Measurements from ENCODE around the gene MAGI2.
"Not testable (repeated sequence)": the region's sequence is repeated elsewhere in the genome, so short reads cannot be mapped to it uniquely, and the experiment has no call there.

MAGI2 gene

DNA sequence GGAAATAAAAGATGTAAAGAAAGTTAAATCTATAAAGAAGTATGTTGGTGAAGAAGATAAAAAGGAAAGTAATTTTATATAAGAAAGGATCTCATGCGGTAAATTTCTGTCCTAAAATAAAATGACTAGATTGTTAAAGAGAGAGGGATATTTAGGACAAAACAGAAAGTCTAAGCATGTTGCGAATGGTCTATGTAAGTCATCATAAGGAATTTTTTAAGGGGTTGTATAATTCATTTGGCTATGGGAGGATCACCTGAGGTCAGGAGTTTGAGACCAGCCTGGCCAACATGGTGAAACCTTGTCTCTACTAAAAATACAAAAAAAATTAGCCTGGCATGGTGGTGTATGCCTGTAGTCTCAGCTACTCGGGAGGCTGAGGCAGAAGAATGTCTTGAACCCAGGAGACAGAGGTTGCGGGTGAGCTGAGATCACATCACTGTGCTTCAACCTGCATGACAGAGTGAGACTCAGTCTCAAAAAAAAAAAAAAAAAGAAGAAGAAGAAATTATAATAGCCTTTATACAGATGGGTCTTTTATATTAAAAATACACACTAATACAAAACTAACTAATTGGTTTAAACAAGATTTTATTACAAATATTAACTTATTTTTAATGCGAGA, 294.3 kb downstream of the MAGI2 start:
- DNase-seq (ENCODE audit: low read depth in 3 of 3): no peak

- DNase-seq (ENCODE audit: low read depth in 3 of 3): no peak
Observed at GRCh38 chr7:79157281-79157680, 296.2 kb downstream of the MAGI2 start.

DNA sequence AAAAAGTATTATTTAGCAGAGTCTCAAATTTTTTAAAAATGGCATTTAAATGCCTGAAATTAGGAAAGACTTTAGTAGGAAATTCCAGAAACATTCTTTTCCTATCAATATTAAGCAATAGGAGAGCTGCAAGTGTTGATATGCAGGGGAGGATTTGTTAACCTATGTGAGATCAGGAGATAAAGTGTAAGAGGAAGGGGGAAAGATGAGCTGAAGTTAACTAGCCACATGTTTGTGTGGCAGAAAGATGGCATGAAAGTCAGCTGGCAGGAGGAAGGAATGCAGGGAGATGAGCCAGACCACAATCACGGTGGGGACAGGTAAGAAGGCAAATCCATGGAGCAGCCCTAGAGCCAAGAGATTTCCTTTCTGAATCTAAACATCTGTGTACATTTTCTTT, 303.6 kb downstream of the MAGI2 start:
- no peak for DNase-seq (ENCODE audit: low read depth in 3 of 3)

GRCh38 chr7:79142706-79143105, 310.8 kb downstream of the MAGI2 start:
- no peak for DNase-seq (ENCODE audit: low read depth in 3 of 3)

GRCh38 chr7:79141252-79141651, 312.2 kb downstream of the MAGI2 start:
- no peak for DNase-seq (ENCODE audit: low read depth in 3 of 3)

DNA sequence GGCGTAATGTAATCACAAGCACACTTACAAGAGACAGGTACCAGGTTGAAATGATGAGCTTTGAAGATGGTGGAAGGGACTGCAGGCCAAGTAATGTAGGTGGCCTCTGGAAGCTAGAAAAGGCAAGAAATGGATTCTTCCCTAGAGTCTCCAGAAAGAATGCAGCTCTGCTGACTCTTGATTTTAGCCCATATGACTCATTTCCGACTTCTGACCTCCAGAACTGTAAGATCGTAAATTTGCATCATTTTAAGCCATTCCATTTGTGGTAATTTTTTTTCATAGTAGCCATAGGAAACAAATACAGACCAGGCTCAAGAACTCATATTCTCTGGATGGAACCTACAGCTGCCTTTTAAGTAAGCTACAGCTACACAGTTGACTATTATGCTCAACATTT, 315.5 kb downstream of the MAGI2 start:
- no peak for DNase-seq (ENCODE audit: low read depth in 3 of 3)

- no peak for DNase-seq (ENCODE audit: low read depth in 3 of 3)
Observed at GRCh38 chr7:79132844-79133451, 320.5 kb downstream of the MAGI2 start.

DNA sequence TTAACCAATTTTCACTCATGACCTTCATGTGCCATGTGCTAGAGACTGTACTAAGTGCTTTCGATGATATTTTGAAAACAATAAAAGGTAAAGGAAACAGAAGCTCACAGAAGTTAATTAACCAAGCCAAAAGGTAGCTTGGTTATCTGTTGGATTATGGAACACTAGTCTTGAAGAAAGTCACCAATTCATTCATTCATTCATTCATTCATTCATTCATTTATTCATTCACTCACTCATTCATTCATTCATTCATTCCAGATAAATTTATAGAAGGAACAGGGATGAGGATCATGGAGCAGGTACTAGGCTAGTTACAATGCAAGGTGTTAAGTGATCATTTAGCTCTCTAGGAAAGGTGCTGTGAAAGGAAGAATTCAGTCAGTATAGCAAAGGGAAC, 322.8 kb downstream of the MAGI2 start:
- DNase-seq (ENCODE audit: low read depth in 3 of 3): no peak

DNA sequence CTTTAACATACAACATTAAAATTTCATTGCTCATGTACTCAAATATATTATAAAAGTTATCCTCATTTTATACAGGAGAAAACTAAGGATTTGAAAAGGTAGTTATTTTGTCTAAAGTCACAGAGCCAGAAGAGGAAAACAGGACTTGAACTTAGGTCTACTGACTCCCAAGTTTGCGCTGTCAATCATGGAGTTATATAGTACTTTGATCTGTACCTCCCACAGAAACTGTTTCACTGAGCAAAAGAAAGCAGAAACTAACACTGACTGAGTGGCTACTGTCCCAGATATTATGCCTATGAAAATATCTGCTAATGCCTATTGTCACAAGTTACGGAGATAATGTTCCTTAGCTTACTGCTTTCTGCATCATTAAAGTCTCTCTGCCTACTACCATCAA, 329.1 kb downstream of the MAGI2 start:
- no peak for DNase-seq (ENCODE audit: low read depth in 3 of 3)

DNA sequence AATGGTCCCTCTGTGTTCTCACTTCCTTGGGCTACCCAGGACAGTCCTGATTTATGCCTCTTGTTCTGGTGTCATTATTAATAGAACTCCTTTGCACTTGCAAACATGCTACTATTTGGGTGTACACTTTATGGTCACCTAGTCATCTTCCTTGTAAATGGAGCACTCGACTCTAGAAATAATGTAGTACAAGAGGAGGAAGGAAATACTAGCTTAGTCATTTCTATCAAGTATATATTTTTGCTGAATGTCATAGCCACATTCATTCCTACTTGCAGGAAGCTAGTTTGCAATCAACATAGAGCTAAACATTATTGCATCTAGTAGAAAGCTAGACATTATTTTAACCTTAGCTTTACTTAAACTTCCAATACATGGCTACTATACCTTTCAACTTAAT, 335.3 kb downstream of the MAGI2 start:
- no peak for DNase-seq (ENCODE audit: low read depth in 3 of 3)

DNA sequence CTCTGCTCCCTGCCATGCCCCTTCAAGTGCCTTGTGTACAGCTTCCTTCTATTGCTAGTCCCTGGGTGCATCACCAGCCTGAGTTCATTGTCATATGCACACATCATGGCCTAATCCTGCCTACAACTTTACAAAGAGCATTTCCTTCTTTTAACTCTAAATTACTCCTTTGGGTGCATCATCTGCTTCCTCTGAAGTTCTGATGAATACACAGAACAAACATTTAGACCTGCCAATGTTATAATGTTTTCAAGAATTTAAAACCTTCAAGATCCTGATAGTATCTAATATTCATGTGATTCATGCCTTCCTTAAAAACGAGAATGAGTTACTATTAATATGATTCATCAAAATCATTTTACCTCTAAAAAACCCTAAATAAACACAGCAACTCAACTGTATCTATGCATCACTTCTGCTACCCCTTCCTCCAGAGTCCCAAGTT, 357.1 kb downstream of the MAGI2 start:
- DNase-seq (ENCODE audit: low read depth in 3 of 3): no peak

- no peak for DNase-seq (ENCODE audit: low read depth in 3 of 3)
Observed at GRCh38 chr7:79093421-79093820, 360.0 kb downstream of the MAGI2 start.

DNA sequence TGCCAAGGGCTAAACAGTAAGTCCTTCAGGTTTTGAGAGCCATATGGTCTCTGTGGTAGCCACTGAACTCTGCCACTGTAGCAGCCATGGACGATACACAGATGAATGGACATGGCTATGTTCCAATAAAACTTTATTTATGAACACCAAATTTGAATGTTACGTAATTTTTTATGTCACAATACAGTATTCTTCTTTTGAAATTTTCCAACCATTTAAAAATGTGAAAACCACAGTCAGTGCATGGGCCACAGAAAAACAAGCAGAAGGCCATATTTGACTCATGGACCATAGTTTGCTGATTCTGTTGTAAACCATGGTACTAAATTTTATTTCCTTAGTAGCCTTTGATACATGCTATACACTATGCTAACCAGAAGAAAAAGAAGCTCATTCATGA, 361.8 kb downstream of the MAGI2 start:
- no peak for DNase-seq (ENCODE audit: low read depth in 3 of 3)

GRCh38 chr7:79091011-79091410, 362.5 kb downstream of the MAGI2 start:
- no peak for DNase-seq (ENCODE audit: low read depth in 3 of 3)

GRCh38 chr7:79090543-79090942, 362.9 kb downstream of the MAGI2 start:
- no peak for DNase-seq (ENCODE audit: low read depth in 3 of 3)

- no peak for DNase-seq (ENCODE audit: low read depth in 3 of 3)
Observed at GRCh38 chr7:79084423-79084822, 369.0 kb downstream of the MAGI2 start.

- no peak for DNase-seq (ENCODE audit: low read depth in 3 of 3)
Observed at GRCh38 chr7:79079919-79080554, 373.4 kb downstream of the MAGI2 start.

DNA sequence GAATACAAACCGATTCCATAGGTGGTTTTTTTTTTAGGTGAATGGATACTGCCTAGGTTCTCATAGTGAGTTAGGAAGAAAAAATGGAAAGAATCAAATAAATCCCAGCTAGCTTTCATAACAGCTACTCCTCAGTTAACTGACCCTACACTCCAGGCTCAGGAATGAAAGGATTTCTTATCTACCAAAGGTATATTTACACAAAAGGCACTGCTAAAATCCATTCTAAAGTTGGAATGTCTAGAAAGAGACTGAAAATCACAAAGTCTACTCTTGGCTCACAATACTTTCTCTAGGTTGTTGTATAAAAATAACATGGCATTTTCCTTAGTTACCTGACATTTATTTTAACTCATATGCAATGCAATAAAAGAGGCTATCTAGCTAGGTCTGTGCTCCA, 375.2 kb downstream of the MAGI2 start:
- DNase-seq (ENCODE audit: low read depth in 3 of 3): no peak

DNA sequence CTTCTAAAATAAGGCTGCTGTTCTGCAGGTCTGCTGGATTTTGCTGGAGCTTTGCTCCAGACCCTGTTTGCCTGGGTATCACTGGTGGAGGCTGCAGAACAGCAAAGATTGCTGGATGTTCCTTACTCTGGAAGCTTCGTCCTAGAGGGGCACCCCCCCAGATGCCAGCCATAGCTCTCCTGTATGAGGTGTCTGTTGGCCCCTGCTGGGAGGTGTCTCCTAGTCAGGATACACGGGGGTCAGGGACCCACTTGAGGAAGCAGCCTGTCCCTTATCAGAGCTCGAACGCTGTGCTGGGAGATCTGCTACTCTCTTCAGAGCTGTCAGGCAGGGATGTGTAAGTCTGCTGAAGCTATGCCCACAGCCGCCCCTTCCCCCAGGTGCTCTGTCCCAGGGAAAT, 382.3 kb downstream of the MAGI2 start:
- DNase-seq (ENCODE audit: low read depth in 3 of 3): not testable (repeated sequence)

DNA sequence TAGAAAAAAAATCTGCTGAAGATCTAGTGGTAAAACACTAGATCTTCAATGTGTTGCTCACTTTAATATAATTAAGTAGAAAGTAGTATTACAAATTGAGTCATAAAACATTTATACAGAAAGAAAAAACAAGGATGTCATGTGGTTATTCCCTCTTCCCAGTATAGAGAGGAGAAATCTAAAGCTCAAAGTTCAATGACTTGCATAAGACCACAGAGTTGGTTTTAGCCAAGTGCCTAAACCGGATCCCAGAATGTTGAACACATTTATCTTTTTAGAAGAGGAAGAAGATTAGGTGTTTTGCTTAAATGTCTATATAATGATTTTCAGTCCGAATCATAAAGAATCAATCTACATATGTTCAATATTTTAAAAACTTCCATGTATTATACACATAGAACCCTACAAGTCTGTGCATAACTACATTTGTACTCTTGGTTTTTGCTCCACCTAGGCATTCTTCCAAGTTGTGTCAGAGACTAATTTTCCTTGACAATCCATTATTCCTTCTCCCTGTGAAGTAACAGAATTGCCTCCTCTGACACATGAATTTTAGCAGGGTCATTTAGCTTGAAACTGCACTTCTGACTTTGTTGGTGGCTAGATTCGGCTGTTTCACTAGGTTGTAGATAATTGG, 389.2 kb downstream of the MAGI2 start:
- no peak for DNase-seq (ENCODE audit: low read depth in 3 of 3)

GRCh38 chr7:79063019-79063698, 390.3 kb downstream of the MAGI2 start:
- DNase-seq (ENCODE audit: low read depth in 3 of 3): no peak

DNA sequence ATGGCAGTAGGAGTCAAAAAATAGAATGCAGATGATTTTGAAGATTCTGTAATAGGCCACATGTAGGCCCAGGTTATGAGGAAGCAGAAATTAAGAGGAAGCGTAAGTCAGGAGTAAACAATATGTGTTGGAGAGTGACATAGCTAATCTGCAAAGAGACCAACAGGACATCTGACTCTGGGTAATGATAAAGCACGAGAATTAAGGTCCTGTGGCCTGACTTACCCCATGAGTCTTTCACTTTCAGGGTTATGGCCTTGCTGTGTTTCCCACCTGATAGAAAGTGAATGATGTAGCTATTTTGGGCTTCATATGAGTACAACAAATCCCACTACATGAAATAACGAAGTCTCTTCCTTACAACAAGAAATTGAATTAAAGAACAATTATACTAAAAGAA, 393.0 kb downstream of the MAGI2 start:
- DNase-seq (ENCODE audit: low read depth in 3 of 3): no peak
